A549 (cell line): ENCODE measurements around the gene FSTL5. TPM values are rescaled to one million over a fixed set of nuclear protein-coding genes. Genes with fewer than 3 reads are reported as not detected.

Experiments
- ATAC-seq, 2 experiments: fragments of 200-7000 bp in 1 of 2; fragments of >200 bp in 1 of 2; cut with Nextera tagmentation in 1 of 2; cut with Tn5 transposase in 1 of 2; 3 replicates each; pipeline versions ENCODE4 v1.8.0 to v1.9.1; 2018 to 2020; ENCODE audit warnings: mild to moderate bottlenecking in 1 of 2, moderate library complexity in 1 of 2
- CTCF ChIA-PET: fragments of 300-600 bp; sonication (Branson Sonifier 250); formaldehyde crosslinking; extraction: SDS; loops from one replicate; lab custom pipeline; 2021; ENCODE audit warnings: antibody characterized with exemption, inconsistent platforms; lab: Yijun Ruan, JAX
- POLR2A ChIA-PET: fragments of 350-600 bp; formaldehyde crosslinking; extraction: SDS; loops from one replicate; lab custom pipeline; 2021; ENCODE audit warnings: antibody characterized with exemption, inconsistent platforms; lab: Yijun Ruan, JAX
- DNase-seq, 2 experiments: peaks; one replicate each; pipeline versions ENCODE4 v3.0.0 to v3.0.0-alpha.2; 2011 to 2016; ENCODE audit warnings: low read depth in 1 of 2, low spot score in 1 of 2
- FAIRE-seq: peaks from 2 replicates; lab custom pipeline; 2011; peaks lifted over from hg19 to GRCh38; lab: Jason Lieb, UNC
- H3K27ac ChIP-seq, 2 experiments: fragments of >200 bp; sonication (Bioruptor Twin); formaldehyde crosslinking; 3 replicates each; pipeline ENCODE4 v1.5.1; 2016 to 2017
- H3K4me1 ChIP-seq: fragments of >200 bp; sonication (Bioruptor Twin); formaldehyde crosslinking; 3 replicates; pipeline ENCODE4 v1.6.1; 2016
- H3K4me2 ChIP-seq: fragments of >200 bp; sonication (Bioruptor Twin); formaldehyde crosslinking; 3 replicates; pipeline ENCODE4 v1.6.1; 2016
- H3K4me3 ChIP-seq: fragments of >200 bp; sonication (Bioruptor Twin); formaldehyde crosslinking; 3 replicates; pipeline ENCODE4 v1.5.1; 2016
- H3K9me3 ChIP-seq: fragments of >200 bp; sonication (Bioruptor Twin); formaldehyde crosslinking; 3 replicates; pipeline ENCODE4 v1.6.1; 2016
- CEBPB ChIP-seq, 2 experiments: fragments of >200 bp in 1 of 2; sonication (Bioruptor Twin) in 1 of 2; formaldehyde crosslinking in 1 of 2; IDR thresholded peaks; 2 replicates each; pipeline ENCODE4 v1.6.1; 2012 to 2016
- CHD2 ChIP-seq: fragments of 150-350 bp; IDR thresholded peaks from 2 replicates; pipeline ENCODE4 v1.6.1; 2014; ENCODE audit warnings: low read length; ENCODE audit not compliant: partially characterized antibody
- EHF ChIP-seq: fragments of 250-450 bp; sonication (Bioruptor Pico); IDR thresholded peaks from 2 replicates; pipeline ENCODE4 v1.5.0; 2020; ENCODE audit warnings: mild to moderate bottlenecking
- EHMT2 ChIP-seq: fragments of 200-600 bp; sonication (generic); IDR thresholded peaks from 2 replicates; pipeline ENCODE4 v1.6.1; 2016; ENCODE audit warnings: antibody characterized with exemption, low read depth, mild to moderate bottlenecking, moderate library complexity
- ESRRA ChIP-seq: fragments of 150-350 bp; IDR thresholded peaks from 2 replicates; pipeline ENCODE4 v1.6.1; 2014; ENCODE audit warnings: mild to moderate bottlenecking, low read length, borderline replicate concordance
- FOSB ChIP-seq: fragments of 250-450 bp; sonication (Bioruptor Pico); IDR thresholded peaks from 2 replicates; pipeline ENCODE4 v1.5.0; 2020; ENCODE audit warnings: mild to moderate bottlenecking, moderate library complexity
- FOSL2 ChIP-seq, 2 experiments: fragments of 450-650 bp in 1 of 2; fragments of >200 bp in 1 of 2; sonication (Bioruptor Twin) in 1 of 2; formaldehyde crosslinking; IDR thresholded peaks; 2 replicates each; pipeline versions ENCODE4 v1.5.0 to v1.6.1; 2016 to 2020; ENCODE audit warnings: mild to moderate bottlenecking in 1 of 2, moderate library complexity in 1 of 2
- FOXS1 ChIP-seq: fragments of 250-450 bp; sonication (Bioruptor Pico); IDR thresholded peaks from 2 replicates; pipeline ENCODE4 v1.5.0; 2020; ENCODE audit warnings: mild to moderate bottlenecking, moderate library complexity
- GATA3 ChIP-seq: IDR thresholded peaks from 2 replicates; pipeline ENCODE4 v1.6.1; 2012; ENCODE audit warnings: borderline replicate concordance
- HDAC2 ChIP-seq: fragments of 200-600 bp; sonication (generic); IDR thresholded peaks from 2 replicates; pipeline ENCODE4 v1.6.1; 2016
- HEYL ChIP-seq: fragments of 250-450 bp; sonication (Bioruptor Pico); IDR thresholded peaks from 2 replicates; pipeline ENCODE4 v1.8.0; 2021; ENCODE audit warnings: mild to moderate bottlenecking, moderate library complexity
- JUN ChIP-seq, 2 experiments: fragments of >200 bp; sonication (Bioruptor Twin); formaldehyde crosslinking; IDR thresholded peaks; 2 replicates in 1 of 2; 3 replicates in 1 of 2; pipeline ENCODE4 v1.6.1; 2016 to 2017
- KDM1A ChIP-seq: fragments of 200-600 bp; sonication (generic); IDR thresholded peaks from 2 replicates; pipeline ENCODE4 v1.6.1; 2016; ENCODE audit warnings: low read depth, mild to moderate bottlenecking
- NPAS2 ChIP-seq: fragments of 250-450 bp; sonication (Bioruptor Pico); IDR thresholded peaks from 2 replicates; pipeline ENCODE4 v1.8.0; 2022; ENCODE audit warnings: mild to moderate bottlenecking, moderate library complexity, borderline replicate concordance
- NR3C1 ChIP-seq: fragments of >200 bp; sonication (Bioruptor Twin); formaldehyde crosslinking; IDR thresholded peaks from 3 replicates; pipeline ENCODE4 v1.6.1; 2017
- PHF8 ChIP-seq: fragments of 200-600 bp; sonication (generic); IDR thresholded peaks from 2 replicates; pipeline ENCODE4 v1.6.1; 2016; ENCODE audit warnings: low read depth, mild to moderate bottlenecking, antibody characterized with exemption, moderate library complexity, borderline replicate concordance
- POLR2A ChIP-seq: IDR thresholded peaks from 2 replicates; pipeline ENCODE4 v1.6.1; 2012; ENCODE audit warnings: mild to moderate bottlenecking, low read length
- POLR2AphosphoS2 ChIP-seq: conservative IDR thresholded peaks from 2 replicates; pipeline ENCODE4 v1.6.1; 2012; ENCODE audit warnings: low read length, improper control_type of control experiment, inconsistent platforms
- RCOR1 ChIP-seq: fragments of 150-350 bp; IDR thresholded peaks from 2 replicates; pipeline ENCODE4 v1.6.1; 2014; ENCODE audit warnings: antibody characterized with exemption, low read length, low read depth
- RFX5 ChIP-seq: fragments of 450-650 bp; IDR thresholded peaks from 2 replicates; pipeline ENCODE4 v1.7.1; 2014; ENCODE audit warnings: antibody characterized with exemption, mild to moderate bottlenecking, moderate library complexity
- RNF2 ChIP-seq: fragments of 200-600 bp; sonication (generic); IDR thresholded peaks from 2 replicates; pipeline ENCODE4 v1.6.1; 2016; ENCODE audit warnings: low read depth, mild to moderate bottlenecking, antibody characterized with exemption, moderate library complexity, borderline replicate concordance
- SREBF2 ChIP-seq: fragments of 450-650 bp; IDR thresholded peaks from 2 replicates; pipeline ENCODE4 v1.6.1; 2014; ENCODE audit warnings: mild to moderate bottlenecking, moderate library complexity
- TP53 ChIP-seq: fragments of 250-450 bp; sonication (Bioruptor Pico); IDR thresholded peaks from 2 replicates; pipeline ENCODE4 v1.5.0; 2021; ENCODE audit warnings: mild to moderate bottlenecking, moderate library complexity
- ZFP36 ChIP-seq: fragments of 450-650 bp; IDR thresholded peaks from 2 replicates; pipeline ENCODE4 v1.6.1; 2014; ENCODE audit warnings: borderline replicate concordance; ENCODE audit not compliant: partially characterized antibody
- WGBS: methylation state at CpG from one replicate; pipeline ENCODE4 v1.1.6; 2017; ENCODE audit errors: missing lambda C conversion rate; 5-methylcytosine and 5-hydroxymethylcytosine counted together
- polyA plus RNA-seq, 4 experiments: library from polyadenylated mRNA; depleted of rRNA in 3 of 4; stranded (reverse); fragments of >200 nt; fragmentation: RNase III in 1 of 4; extraction: RNeasy Plus Mini Kit Qiagen cat#74134 plus additional on column Dnase treatment in 1 of 4; gene quantifications; 2 replicates in 3 of 4; 3 replicates in 1 of 4; pipeline ENCODE4 v1.2.3, GENCODE V29; 2011 to 2017
- TF ChIP-seq, protein P1 (sequence below): fragments of >200 bp; sonication (Bioruptor Twin); formaldehyde crosslinking; IDR thresholded peaks from 2 replicates; pipeline ENCODE4 v1.6.1; 2016
- TF ChIP-seq, protein P2 (sequence below): IDR thresholded peaks from 2 replicates; pipeline ENCODE4 v1.6.1; 2012
- TF ChIP-seq, protein P3 (sequence below): IDR thresholded peaks from 2 replicates; pipeline ENCODE4 v1.6.1; 2012; ENCODE audit warnings: low read depth, borderline replicate concordance
- TF ChIP-seq, protein P4 (sequence below): fragments of 250-450 bp; sonication (Bioruptor Pico); IDR thresholded peaks from 2 replicates; pipeline ENCODE4 v1.5.0; 2020; ENCODE audit warnings: low read depth, mild to moderate bottlenecking, moderate library complexity
- TF ChIP-seq, protein P5 (sequence below): IDR thresholded peaks from 2 replicates; pipeline ENCODE4 v1.6.1; 2012
- TF ChIP-seq, protein P6 (sequence below): fragments of >200 bp; sonication (Bioruptor Twin); formaldehyde crosslinking; IDR thresholded peaks from 3 replicates; pipeline ENCODE4 v1.6.1; 2016

The FSTL5 gene
- polyA plus RNA-seq, 2 of the 4 experiments (the other 2 are of a cell fraction) = 0.06 to 0.10 TPM

DNA sequence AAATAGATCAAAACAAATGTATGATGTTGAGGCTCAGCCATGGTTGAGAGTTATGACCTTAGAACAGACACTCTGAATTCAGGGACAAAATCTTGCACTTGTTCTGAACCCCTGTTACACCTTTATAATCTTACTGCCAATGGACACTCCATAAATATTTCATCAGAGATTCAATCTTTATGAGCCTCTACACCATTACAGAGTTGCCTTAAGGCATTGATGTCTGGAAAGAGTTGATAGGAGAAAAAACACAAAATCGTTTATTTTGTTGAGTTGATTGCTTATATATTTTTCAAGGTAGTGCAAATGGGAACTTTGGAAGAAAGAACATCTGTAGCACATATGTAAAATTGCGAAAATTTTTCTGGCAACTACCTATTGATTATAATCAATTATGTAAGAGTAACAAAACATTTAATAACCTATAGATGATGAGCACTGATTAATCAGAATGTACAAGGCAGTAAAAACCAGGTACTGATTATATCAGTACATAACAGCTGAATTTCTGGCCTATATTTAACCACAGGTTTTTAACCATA, 568.5 kb downstream of the FSTL5 start:
- no peak overlapping the region for H3K4me3 ChIP-seq
- ChIA-PET POLR2A (no interaction called here), CTCF (no interaction called here)
- H3K4me2 ChIP-seq = no peak overlapping the region
- H3K27ac ChIP-seq = no peak overlapping the region
- H3K9me3 ChIP-seq = no peaks in the 10 kb centered on the region
- H3K4me1 ChIP-seq = no peaks in the 10 kb centered on the region
- no peak for DNase-seq
- TF ChIP-seq FOSL2 (IDR thresholded peaks at IDR 0.05) (no peak), FOSL2 (CRISPR knock-in tag; IDR thresholded peaks at IDR 0.05) (no peak), ESRRA (no peak), NPAS2 (CRISPR knock-in tag) (no peak), FOXS1 (CRISPR knock-in tag) (no peak), RCOR1 (no peak), EHMT2 (no peak), JUN (IDR thresholded peaks at IDR 0.05) (no peak), EHF (no peak), RFX5 (no peak)
- TF ChIP-seq, protein P1, sequence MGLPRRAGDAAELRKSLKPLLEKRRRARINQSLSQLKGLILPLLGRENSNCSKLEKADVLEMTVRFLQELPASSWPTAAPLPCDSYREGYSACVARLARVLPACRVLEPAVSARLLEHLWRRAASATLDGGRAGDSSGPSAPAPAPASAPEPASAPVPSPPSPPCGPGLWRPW = no peak
- TF ChIP-seq, protein P2, sequence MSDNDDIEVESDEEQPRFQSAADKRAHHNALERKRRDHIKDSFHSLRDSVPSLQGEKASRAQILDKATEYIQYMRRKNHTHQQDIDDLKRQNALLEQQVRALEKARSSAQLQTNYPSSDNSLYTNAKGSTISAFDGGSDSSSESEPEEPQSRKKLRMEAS = no peak
- TF ChIP-seq, protein P3, sequence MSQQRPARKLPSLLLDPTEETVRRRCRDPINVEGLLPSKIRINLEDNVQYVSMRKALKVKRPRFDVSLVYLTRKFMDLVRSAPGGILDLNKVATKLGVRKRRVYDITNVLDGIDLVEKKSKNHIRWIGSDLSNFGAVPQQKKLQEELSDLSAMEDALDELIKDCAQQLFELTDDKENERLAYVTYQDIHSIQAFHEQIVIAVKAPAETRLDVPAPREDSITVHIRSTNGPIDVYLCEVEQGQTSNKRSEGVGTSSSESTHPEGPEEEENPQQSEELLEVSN = no peak
- TF ChIP-seq, protein P4, sequence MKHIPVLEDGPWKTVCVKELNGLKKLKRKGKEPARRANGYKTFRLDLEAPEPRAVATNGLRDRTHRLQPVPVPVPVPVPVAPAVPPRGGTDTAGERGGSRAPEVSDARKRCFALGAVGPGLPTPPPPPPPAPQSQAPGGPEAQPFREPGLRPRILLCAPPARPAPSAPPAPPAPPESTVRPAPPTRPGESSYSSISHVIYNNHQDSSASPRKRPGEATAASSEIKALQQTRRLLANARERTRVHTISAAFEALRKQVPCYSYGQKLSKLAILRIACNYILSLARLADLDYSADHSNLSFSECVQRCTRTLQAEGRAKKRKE (CRISPR knock-in tag) = no peak
- TF ChIP-seq, all 56 proteins: peak for 0
- ATAC-seq = no peak
- 39% methylated on average over 2 of the region's 2 CpGs for WGBS
- no peak for FAIRE-seq

DNA sequence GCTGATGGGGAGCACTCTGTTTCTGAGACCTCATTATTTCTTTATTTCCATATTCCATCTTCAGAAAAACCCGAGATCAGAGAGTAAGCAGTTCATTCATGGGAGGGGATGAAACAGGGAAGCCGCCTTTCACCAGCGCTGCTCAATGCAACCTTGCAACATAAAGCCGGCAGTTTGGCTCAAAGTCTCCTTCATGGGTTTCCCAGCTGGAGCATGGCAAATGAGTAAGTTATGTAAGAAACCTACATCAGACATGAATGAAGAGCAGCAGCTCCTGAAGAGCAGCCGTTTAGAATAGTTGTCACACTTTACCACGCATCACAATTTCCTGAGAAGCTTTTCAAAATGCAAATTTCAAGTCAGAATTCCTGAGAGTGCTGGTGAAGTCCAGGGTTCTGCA, 578.8 kb downstream of the FSTL5 start:
- CTCF ChIA-PET = no interaction called here
- Histone ChIP-seq H3K4me3 (no peak overlapping the region), H3K4me2 (no peak overlapping the region), H3K4me1 (no peaks in the 10 kb centered on the region), H3K9me3 (no peaks in the 10 kb centered on the region), H3K27ac (no peak overlapping the region)
- no peak for FAIRE-seq
- TF ChIP-seq HDAC2 (no peak), ZFP36 (no peak), RNF2 (no peak), POLR2A (no peak), NR3C1 (no peak), FOSL2 (IDR thresholded peaks at IDR 0.05) (no peak), FOSL2 (CRISPR knock-in tag; IDR thresholded peaks at IDR 0.05) (no peak), EHMT2 (no peak), TP53 (CRISPR knock-in tag) (no peak), POLR2AphosphoS2 (no peak), CEBPB (IDR thresholded peaks at IDR 0.05) (no peak), GATA3 (no peak), CHD2 (no peak), KDM1A (no peak), SREBF2 (no peak), PHF8 (no peak), HEYL (CRISPR knock-in tag) (no peak), FOSB (CRISPR knock-in tag) (no peak)
- TF ChIP-seq, protein P3 = no peak
- TF ChIP-seq, protein P5, sequence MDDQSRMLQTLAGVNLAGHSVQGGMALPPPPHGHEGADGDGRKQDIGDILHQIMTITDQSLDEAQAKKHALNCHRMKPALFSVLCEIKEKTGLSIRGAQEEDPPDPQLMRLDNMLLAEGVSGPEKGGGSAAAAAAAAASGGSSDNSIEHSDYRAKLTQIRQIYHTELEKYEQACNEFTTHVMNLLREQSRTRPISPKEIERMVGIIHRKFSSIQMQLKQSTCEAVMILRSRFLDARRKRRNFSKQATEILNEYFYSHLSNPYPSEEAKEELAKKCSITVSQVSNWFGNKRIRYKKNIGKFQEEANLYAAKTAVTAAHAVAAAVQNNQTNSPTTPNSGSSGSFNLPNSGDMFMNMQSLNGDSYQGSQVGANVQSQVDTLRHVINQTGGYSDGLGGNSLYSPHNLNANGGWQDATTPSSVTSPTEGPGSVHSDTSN = no peak
- TF ChIP-seq, protein P6, sequence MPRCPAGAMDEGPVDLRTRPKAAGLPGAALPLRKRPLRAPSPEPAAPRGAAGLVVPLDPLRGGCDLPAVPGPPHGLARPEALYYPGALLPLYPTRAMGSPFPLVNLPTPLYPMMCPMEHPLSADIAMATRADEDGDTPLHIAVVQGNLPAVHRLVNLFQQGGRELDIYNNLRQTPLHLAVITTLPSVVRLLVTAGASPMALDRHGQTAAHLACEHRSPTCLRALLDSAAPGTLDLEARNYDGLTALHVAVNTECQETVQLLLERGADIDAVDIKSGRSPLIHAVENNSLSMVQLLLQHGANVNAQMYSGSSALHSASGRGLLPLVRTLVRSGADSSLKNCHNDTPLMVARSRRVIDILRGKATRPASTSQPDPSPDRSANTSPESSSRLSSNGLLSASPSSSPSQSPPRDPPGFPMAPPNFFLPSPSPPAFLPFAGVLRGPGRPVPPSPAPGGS = no peak
- ATAC-seq = no peak
- DNase-seq = no peak
- POLR2A ChIA-PET = no interaction called here
- WGBS = 52% methylated on average over 6 of the region's 6 CpGs
